Body of pancreas (tissue), 4 donors: Measurements from ENCODE around the gene LRRC47.

Experiments
- POLR2A ChIP-seq, 3 donors: fragments of 450-650 bp; IDR thresholded peaks; one replicate each; pipeline ENCODE4 v1.6.1; 2016; ENCODE audit warnings: antibody characterized with exemption in 3 of 3, mild to moderate bottlenecking in 2 of 3
- TF ChIP-seq, protein P1 (sequence below), 7 experiments: fragments of 450-650 bp in 4 of 7; fragments of 200-600 bp in 3 of 7; sonication (generic) in 3 of 7; IDR thresholded peaks; one replicate each; pipeline ENCODE4 v1.5.1; 2016 to 2019; ENCODE audit warnings: antibody characterized with exemption in 7 of 7

DNA sequence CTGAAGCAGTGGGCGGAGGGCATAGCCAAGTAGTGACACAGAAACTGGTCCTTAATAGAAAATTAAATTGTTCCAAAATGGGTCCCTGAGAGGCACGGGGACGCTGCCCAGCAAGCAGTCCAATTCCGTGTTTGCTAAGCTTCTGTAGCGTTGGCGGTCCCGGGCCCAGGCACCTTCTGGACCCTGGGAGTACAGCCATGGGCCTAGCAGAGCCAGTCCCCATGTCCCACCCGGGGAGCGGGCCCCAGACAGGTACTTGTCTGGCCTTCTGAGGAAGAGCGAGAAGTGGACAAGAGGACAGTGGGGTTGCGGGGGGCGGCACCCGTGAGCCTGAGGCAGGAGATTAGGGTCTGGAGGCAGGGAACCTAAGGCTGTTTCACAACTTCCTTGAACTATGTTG lies 55.5 kb downstream of the LRRC47 start:
- TF ChIP-seq, protein P1, sequence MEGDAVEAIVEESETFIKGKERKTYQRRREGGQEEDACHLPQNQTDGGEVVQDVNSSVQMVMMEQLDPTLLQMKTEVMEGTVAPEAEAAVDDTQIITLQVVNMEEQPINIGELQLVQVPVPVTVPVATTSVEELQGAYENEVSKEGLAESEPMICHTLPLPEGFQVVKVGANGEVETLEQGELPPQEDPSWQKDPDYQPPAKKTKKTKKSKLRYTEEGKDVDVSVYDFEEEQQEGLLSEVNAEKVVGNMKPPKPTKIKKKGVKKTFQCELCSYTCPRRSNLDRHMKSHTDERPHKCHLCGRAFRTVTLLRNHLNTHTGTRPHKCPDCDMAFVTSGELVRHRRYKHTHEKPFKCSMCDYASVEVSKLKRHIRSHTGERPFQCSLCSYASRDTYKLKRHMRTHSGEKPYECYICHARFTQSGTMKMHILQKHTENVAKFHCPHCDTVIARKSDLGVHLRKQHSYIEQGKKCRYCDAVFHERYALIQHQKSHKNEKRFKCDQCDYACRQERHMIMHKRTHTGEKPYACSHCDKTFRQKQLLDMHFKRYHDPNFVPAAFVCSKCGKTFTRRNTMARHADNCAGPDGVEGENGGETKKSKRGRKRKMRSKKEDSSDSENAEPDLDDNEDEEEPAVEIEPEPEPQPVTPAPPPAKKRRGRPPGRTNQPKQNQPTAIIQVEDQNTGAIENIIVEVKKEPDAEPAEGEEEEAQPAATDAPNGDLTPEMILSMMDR (IDR thresholded peaks at IDR 0.05): no peak
- no peak for TF ChIP-seq POLR2A (IDR thresholded peaks at IDR 0.05)
